ENCODE data around the gene CD72.
"Not testable (repeated sequence)": the region's sequence is repeated elsewhere in the genome, so short reads cannot be mapped to it uniquely, and the experiment has no call there.

Gene CD72

GRCh38 chr9:35588506-35588905 lies 29.7 kb downstream of the CD72 start:
- DNase-seq (ENCODE audit: low spot score): not testable (repeated sequence)

- not testable (repeated sequence) for DNase-seq (ENCODE audit: low spot score)
These were observed 33.5 kb downstream of the CD72 start for GRCh38 chr9:35584681-35585080.

GRCh38 chr9:35583521-35583920 lies 34.7 kb downstream of the CD72 start:
- not testable (repeated sequence) for DNase-seq (ENCODE audit: low spot score)

GRCh38 chr9:35579659-35580227 lies 38.5 kb downstream of the CD72 start:
- DNase-seq (ENCODE audit: low spot score): not testable (repeated sequence)

GRCh38 chr9:35579130-35579529 lies 39.1 kb downstream of the CD72 start:
- no peak for DNase-seq (ENCODE audit: low spot score)

GRCh38 chr9:35577486-35577885 lies 40.7 kb downstream of the CD72 start:
- no peak for DNase-seq (ENCODE audit: low spot score)

- DNase-seq (ENCODE audit: low spot score): no peak
These were observed 42.7 kb downstream of the CD72 start for GRCh38 chr9:35575478-35575877.

GRCh38 chr9:35574578-35575122 lies 43.6 kb downstream of the CD72 start:
- no peak for DNase-seq (ENCODE audit: low spot score)

- no peak for DNase-seq (ENCODE audit: low spot score)
These were observed 47.3 kb downstream of the CD72 start for GRCh38 chr9:35570709-35571504.

- no peak for DNase-seq (ENCODE audit: low spot score)
These were observed 49.0 kb downstream of the CD72 start for GRCh38 chr9:35569206-35569605.

- no peak for DNase-seq (ENCODE audit: low spot score)
These were observed 50.0 kb downstream of the CD72 start for GRCh38 chr9:35568196-35568595.

- DNase-seq (ENCODE audit: low spot score): no peak
These were observed 51.8 kb downstream of the CD72 start for GRCh38 chr9:35566417-35566816.

GRCh38 chr9:35564658-35565061 lies 53.6 kb downstream of the CD72 start:
- no peak for DNase-seq (ENCODE audit: low spot score)

GRCh38 chr9:35563791-35564197 lies 54.4 kb downstream of the CD72 start:
- peak; percentile 58 for DNase-seq (ENCODE audit: low spot score)

GRCh38 chr9:35562895-35563780 lies 55.1 kb downstream of the CD72 start:
- DNase-seq (ENCODE audit: low spot score): no peak

- DNase-seq (ENCODE audit: low spot score): no peak
These were observed 56.5 kb downstream of the CD72 start for GRCh38 chr9:35561468-35562261.

GRCh38 chr9:35560625-35561337 lies 57.4 kb downstream of the CD72 start:
- DNase-seq (ENCODE audit: low spot score): no peak
